AG10803 (cell line): Measurements from ENCODE around the gene CCNG1.
"Not testable (repeated sequence)": the region's sequence is repeated elsewhere in the genome, so short reads cannot be mapped to it uniquely, and the experiment has no call there.

Source experiments
- DNase-seq: peaks from one replicate; pipeline ENCODE4 v3.0.0; 2010; ENCODE audit warnings: low read depth
- H3K4me3 ChIP-seq: 2 replicates; pipeline ENCODE4 v1.5.1; 2011; ENCODE audit warnings: mild to moderate bottlenecking, low read length, control low read depth
- TF ChIP-seq, protein P1 (sequence below): conservative IDR thresholded peaks from 2 replicates; pipeline ENCODE4 v1.5.1; 2011; ENCODE audit warnings: mild to moderate bottlenecking, low read length, control low read depth, inconsistent platforms

Gene CCNG1, protein sequence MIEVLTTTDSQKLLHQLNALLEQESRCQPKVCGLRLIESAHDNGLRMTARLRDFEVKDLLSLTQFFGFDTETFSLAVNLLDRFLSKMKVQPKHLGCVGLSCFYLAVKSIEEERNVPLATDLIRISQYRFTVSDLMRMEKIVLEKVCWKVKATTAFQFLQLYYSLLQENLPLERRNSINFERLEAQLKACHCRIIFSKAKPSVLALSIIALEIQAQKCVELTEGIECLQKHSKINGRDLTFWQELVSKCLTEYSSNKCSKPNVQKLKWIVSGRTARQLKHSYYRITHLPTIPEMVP

DNA sequence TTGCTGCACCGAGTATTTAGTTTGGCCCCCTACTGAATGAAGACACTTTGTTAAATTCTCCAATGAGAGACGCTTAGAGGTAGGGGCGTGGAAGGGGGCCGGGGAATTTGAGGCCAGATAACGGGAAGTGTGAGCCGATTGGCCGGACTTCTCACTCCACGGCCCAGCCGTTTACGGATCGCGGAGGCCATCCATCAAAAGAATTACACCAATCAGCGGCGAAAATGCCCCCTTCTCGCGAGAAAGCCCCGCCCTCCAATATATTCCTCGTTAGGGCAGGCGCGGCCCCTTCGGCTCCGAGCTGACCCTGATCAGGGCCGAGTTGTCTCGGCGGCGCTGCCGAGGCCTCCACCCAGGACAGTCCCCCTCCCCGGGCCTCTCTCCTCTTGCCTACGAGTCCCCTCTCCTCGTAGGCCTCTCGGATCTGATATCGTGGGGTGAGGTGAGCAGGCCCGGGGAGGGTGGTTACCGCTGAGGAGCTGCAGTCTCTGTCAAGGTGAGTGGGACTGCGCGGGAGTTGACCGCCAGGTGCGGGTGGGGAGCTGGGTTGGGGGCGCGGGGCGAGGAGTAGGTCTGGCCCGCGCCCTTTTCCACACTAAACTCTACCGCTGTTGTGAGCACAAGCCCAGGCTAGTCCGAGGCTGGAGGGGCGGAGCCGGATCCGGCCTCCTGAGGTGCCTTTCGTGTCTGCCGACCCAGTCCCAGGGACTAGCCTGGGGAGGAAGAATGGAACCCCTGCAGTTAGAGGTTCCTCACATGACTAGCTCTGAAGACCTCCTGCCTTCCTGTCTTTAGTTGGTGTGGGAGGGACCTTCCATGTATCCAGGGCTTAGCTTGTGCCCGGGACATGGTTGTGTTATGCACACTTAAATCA, at the start of gene CCNG1:
TSS of gene CCNG1 (plus strand) at position 287 of the 874 bp plus-strand sequence. CDS start 1,662 bp downstream, outside the sequence.
- DNase-seq: peak; percentile 95
- TF ChIP-seq, protein P1, sequence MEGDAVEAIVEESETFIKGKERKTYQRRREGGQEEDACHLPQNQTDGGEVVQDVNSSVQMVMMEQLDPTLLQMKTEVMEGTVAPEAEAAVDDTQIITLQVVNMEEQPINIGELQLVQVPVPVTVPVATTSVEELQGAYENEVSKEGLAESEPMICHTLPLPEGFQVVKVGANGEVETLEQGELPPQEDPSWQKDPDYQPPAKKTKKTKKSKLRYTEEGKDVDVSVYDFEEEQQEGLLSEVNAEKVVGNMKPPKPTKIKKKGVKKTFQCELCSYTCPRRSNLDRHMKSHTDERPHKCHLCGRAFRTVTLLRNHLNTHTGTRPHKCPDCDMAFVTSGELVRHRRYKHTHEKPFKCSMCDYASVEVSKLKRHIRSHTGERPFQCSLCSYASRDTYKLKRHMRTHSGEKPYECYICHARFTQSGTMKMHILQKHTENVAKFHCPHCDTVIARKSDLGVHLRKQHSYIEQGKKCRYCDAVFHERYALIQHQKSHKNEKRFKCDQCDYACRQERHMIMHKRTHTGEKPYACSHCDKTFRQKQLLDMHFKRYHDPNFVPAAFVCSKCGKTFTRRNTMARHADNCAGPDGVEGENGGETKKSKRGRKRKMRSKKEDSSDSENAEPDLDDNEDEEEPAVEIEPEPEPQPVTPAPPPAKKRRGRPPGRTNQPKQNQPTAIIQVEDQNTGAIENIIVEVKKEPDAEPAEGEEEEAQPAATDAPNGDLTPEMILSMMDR: no peak
- H3K4me3 ChIP-seq: peak within 1 kb of the TSS; percentile 81

DNA sequence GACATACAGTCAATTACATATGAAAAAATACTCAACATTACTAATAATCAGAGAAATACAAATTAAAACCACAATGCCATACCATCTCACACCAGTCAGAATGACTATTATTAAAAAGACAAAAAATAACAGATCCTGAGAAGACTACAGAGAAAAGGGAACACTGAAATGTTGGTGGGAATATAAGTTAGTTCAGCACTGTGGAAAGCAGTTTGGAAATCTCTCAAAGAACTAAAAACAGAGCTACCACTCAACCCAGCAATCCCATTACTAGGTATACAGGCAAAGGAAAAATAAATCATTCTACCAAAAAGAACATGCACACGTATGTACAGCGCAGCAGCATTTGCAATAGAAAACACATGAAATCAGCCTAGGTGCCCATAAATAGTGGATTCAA, 41.6 kb upstream of the CCNG1 start:
- no peak overlapping the region for H3K4me3 ChIP-seq
- DNase-seq: no peak
- TF ChIP-seq, protein P1: no peak

DNA sequence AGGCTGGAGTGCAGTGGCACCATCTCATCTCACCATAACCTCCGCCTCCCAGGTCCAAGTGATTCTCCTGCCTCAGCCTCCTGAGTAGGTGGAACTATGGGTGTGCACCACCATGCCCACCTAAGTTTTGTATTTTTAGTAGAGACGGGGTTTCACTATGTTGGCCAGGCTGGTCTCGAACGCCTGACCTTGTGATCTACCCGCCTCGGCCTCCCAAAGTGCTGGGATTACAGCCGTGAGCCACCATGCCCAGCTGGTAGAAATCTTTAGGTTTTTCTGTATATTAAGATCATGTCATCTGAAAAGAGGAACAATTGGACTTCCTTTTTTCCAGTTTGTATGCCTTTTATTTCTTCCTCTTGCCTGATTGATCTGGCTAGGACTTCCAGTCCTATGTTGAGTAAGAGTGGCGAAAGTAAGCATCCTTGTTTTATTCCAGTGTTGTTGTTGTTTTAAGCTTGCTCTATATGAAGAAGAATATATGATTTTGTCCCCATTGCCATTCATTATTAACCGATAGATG, 40.5 kb upstream of the CCNG1 start:
- H3K4me3 ChIP-seq, DNase-seq: not testable (repeated sequence)

DNA sequence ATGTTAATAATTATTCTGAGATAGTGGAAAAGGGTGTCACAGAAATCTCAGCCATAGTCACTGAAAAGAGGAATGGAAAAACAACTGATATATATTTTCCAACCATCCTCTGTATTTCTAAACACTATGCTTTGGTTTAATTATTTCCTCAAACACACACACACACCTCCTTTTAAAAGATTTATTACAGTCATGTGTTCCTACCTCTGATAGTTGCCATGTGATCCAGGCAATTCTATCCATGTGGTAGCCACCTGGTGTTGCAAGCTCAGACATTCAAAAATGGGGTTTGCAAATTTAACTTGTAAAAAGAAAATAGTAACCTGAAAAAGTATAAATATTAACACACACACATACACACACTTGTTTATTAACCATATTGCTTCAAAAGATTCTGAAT, 40.0 kb upstream of the CCNG1 start:
- H3K4me3 ChIP-seq: no peak overlapping the region
- DNase-seq: no peak
- TF ChIP-seq, protein P1: no peak

DNA sequence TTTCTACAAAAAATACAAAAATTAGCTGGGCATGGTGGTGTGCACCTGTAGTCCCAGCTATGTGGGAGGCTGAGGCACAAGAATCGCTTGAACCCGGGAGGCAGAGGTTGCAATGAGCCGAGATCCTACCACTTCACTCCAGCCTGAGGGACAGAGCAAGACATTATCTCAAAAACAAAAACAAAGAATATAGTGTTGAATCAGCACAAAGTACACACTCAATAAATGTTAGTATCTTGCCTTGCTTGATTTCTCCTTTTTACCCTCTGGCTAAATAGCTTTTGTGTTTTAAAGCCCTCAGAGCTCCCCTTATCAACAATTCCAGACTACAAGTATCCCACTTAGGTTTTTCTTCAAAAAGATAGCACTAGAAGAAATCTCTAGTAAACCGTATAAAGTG, 37.5 kb upstream of the CCNG1 start:
- DNase-seq: no peak
- TF ChIP-seq, protein P1: no peak
- no peak overlapping the region for H3K4me3 ChIP-seq

DNA sequence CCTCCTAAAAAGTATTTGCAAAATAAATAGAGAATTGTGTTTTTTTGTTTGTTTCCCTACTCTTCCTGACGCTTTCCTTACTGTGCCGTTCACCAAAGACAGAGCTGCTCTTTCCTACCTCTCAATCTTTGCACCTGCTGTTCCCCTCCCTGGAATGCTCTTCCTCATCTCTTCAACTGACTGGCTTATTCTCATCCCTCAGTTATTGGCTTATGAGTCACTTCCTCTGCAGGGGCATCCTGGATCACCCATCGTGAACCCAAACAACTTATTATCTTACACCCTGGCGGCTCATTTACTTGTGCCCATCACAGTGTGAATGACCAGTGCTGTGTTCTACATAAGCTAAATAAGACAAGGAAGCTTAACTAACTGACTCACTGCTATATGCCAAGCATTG, 36.1 kb upstream of the CCNG1 start:
- H3K4me3 ChIP-seq: no peak overlapping the region
- TF ChIP-seq, protein P1: no peak
- DNase-seq: no peak

DNA sequence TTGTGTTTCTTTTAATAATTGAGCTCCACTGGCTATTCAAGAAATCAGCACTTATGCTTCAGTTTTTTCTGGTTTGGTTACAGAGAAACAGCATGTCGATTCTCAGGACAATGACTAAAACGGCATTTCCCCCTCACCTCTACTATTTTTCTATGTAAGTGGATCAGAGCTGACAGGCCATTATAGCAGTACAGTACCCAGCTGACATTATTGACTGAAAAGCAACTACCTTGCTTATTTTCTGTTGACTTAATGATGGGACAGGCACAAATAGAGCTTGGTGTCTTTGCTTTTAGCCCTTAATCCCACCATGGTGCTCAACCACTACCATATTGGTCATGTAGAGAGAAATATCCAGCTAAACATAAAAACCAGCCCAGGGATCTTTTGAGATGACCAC, 35.4 kb upstream of the CCNG1 start:
- TF ChIP-seq, protein P1: no peak
- no peak for DNase-seq
- H3K4me3 ChIP-seq: no peak overlapping the region
